Measurements from ENCODE around the gene DENND4B.

DENND4B gene

DNA sequence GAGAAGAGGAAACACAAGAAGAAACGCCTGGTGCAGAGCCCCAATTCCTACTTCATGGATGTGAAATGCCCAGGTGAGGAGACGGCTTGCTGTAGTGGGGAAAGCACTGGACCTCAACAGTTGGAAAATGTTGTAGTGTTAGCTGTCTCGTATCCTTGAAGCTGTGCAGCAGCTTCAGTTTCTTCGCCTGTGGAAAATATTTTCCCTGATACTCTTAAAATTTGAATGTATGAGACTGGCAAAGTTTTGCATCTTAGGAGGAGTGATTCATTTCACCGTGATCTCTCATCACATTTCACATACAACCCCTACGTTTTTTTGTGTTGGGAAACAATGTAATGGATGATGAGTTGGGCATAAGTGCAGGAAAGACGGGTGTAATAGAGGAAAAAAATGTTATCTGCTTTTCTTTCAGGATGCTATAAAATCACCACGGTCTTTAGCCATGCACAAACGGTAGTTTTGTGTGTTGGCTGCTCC is 44.7 kb upstream of the DENND4B start:
- no peak for DNase-seq
- H3K9me3 ChIP-seq (ENCODE audit: severe bottlenecking), result peaks cover 5% of the 10 kb centered on the region
- H3K36me3 ChIP-seq, result peaks cover 60% of the 10 kb centered on the region
- peak overlapping the region; percentile 95 for H3K27ac ChIP-seq
- TF ChIP-seq, protein P1, sequence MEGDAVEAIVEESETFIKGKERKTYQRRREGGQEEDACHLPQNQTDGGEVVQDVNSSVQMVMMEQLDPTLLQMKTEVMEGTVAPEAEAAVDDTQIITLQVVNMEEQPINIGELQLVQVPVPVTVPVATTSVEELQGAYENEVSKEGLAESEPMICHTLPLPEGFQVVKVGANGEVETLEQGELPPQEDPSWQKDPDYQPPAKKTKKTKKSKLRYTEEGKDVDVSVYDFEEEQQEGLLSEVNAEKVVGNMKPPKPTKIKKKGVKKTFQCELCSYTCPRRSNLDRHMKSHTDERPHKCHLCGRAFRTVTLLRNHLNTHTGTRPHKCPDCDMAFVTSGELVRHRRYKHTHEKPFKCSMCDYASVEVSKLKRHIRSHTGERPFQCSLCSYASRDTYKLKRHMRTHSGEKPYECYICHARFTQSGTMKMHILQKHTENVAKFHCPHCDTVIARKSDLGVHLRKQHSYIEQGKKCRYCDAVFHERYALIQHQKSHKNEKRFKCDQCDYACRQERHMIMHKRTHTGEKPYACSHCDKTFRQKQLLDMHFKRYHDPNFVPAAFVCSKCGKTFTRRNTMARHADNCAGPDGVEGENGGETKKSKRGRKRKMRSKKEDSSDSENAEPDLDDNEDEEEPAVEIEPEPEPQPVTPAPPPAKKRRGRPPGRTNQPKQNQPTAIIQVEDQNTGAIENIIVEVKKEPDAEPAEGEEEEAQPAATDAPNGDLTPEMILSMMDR (IDR thresholded peaks at IDR 0.05; ENCODE audit: low read depth, low read length), result no peak
- peak overlapping the region; percentile 77 for H3K4me3 ChIP-seq (ENCODE audit: low read depth, low read length)
- H3K27me3 ChIP-seq (ENCODE audit: insufficient read depth, low read depth, severe bottlenecking), result no peaks in the 10 kb centered on the region

DNA sequence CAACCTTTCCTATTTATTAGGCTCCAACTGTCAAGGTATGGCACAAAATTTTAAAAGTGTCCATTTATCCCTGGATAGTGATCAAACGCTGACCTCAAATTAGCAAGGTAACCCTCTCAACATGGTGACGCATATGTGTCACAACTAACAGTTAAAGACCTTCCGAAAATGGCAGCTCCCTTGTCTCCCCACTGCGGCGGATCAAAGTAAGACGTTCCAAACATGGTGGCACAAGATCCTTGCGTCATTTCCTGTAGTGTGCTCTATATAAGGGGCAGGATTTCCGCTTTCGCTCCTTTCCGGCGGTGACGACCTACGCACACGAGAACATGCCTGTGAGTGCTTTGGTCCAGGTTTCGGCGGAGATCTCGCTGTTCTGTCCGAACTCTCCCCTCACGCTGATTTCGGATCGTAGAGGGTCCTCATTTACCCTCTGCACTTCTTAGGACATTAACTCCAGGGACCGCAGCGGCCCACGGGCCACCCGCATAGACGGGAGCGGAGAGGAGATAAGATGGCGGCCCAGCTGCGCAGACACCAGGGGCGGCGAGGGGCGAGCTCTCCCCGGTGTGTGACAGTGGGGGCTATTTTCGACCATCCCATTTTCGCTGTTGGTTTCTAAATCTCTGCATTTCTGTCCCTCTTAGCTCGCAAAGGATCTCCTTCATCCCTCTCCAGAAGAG is 44.1 kb upstream of the DENND4B start, which contains the start of gene RPS27:
Gene RPS27, plus strand, starts transcription at position 295 of the 683 bp plus-strand sequence. Its CDS starts 35 bp downstream, at position 330.
- peak within 1 kb of the TSS; percentile 77 for H3K4me3 ChIP-seq (ENCODE audit: low read depth, low read length)
- peak; percentile 100 for DNase-seq
- peaks cover 5% of the 10 kb centered on the region for H3K9me3 ChIP-seq (ENCODE audit: severe bottlenecking)
- no peaks in the 10 kb centered on the region for H3K27me3 ChIP-seq (ENCODE audit: insufficient read depth, low read depth, severe bottlenecking)
- TF ChIP-seq, protein P1 (IDR thresholded peaks at IDR 0.05; ENCODE audit: low read depth, low read length), result no peak
- peaks cover 54% of the 10 kb centered on the region for H3K36me3 ChIP-seq
- H3K27ac ChIP-seq, result peak within 1 kb of the TSS; percentile 95

DNA sequence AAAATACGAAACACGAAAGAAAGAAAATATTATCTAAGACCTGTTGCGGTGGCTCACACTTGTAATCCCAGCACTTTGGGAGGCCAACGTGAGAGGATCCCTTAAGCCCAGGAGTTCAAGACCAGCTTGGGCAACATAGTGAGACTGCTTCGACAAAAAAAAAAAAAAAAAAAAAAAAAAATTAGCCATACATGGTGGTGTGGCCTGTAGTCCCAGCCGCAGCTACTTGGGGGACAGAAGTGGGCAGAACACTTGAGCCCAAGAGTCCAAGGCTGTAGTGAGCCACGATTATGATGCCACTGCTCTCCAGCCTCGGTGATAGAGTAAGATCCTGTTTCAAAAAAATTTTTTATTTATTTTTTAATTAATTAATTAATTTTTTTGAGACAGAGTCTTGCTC is 41.1 kb upstream of the DENND4B start:
- TF ChIP-seq, protein P1 (IDR thresholded peaks at IDR 0.05; ENCODE audit: low read depth, low read length), result no peak
- DNase-seq, result no peak
- Histone ChIP-seq H3K27ac (no peak overlapping the region), H3K27me3 (ENCODE audit: insufficient read depth, low read depth, severe bottlenecking) (no peaks in the 10 kb centered on the region), H3K4me3 (ENCODE audit: low read depth, low read length) (no peak overlapping the region), H3K36me3 (peaks cover 24% of the 10 kb centered on the region), H3K9me3 (ENCODE audit: severe bottlenecking) (peaks cover 5% of the 10 kb centered on the region)

DNA sequence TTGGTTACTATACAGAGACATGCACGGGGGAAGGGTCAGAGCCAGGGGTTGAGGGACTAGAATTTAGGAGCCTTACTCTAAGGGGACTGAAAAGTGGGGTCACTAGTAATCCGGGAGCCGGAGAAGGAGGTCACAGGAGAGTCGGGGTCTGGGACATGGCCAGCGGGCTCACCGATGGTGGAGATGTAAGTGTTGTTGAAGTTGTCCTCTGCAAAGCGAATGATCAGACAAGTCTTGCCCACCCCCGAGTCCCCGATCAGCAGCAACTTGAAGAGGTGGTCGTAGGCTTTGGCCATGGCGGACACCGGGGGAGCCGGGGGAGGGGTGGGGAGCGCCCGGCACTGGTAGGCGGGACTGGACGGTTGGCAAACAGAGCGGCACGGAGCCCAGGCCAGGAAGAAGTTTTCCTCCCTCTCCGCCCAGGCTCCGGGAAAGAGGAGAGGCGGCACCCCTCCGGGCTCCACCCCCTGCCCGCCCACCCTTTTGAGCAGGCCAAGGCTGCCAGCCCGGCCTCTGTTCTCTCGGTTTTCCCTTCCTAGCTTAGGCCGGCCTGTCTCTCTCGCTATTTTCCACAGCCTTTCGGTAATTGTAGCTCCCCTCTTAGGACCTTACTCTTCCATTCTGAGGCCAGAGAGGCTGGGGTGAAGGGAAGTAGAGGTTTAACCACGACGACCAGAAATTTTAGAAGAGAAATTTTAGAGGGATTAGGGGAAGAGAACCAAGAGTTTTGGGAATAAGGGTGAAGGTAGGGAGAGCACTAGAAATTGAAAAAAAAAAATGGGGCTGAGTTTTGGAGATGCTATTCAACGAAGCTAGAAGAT is 39.6 kb upstream of the DENND4B start, which contains the start of gene RAB13:
Gene RAB13, minus strand, starts transcription at position 399 of the 821 bp plus-strand sequence. Its CDS starts 103 bp downstream, at position 296.
- DNase-seq, result peak; percentile 60
- Histone ChIP-seq H3K27me3 (ENCODE audit: insufficient read depth, low read depth, severe bottlenecking) (no peaks in the 10 kb centered on the region), H3K27ac (peak within 1 kb of the TSS; percentile 33), H3K9me3 (ENCODE audit: severe bottlenecking) (peaks cover 5% of the 10 kb centered on the region), H3K36me3 (peaks cover 9% of the 10 kb centered on the region), H3K4me3 (ENCODE audit: low read depth, low read length) (no peak within 1 kb of the TSS)
- TF ChIP-seq, protein P1 (IDR thresholded peaks at IDR 0.05; ENCODE audit: low read depth, low read length), result no peak

DNA sequence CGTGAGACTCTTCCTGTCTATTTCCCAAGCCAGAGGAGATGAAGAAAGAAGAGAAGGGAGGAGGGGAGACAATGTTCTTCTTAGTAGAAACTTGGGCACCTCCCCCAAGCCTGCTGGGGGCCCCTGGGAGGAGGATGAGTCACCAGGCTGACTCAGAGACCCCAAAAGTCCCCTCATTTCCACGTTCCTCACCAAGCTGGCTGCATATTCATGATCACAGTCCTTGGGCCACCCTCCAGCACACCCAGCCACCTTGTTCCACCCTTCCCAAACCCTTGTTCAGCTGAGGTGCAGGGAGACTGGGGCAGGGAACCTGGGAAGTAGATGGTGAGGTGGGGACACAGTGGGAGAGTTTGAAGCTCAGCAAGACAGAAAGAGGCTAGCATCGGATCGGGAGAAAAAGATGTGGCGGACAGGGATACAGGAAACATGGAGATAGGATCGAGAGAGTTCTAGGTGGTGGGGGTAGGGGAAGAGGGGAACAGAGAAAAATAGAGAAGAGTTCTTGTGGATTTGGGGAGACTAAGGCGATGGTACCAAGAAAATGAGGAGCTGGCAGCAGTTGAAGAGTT is 38.9 kb upstream of the DENND4B start:
- Histone ChIP-seq H3K27ac (no peak overlapping the region), H3K27me3 (ENCODE audit: insufficient read depth, low read depth, severe bottlenecking) (no peaks in the 10 kb centered on the region), H3K4me3 (ENCODE audit: low read depth, low read length) (no peak overlapping the region), H3K36me3 (peaks cover 4% of the 10 kb centered on the region; the same call in 1 of the 2 replicates), H3K9me3 (ENCODE audit: severe bottlenecking) (peaks cover 5% of the 10 kb centered on the region)
- DNase-seq, result no peak
- TF ChIP-seq, protein P1 (IDR thresholded peaks at IDR 0.05; ENCODE audit: low read depth, low read length), result no peak
